HepG2 (cell line): ENCODE results near the gene SPAG8. TPM values are rescaled to one million over a fixed set of nuclear protein-coding genes. Genes with fewer than 3 reads are reported as not detected.

Experiments used
- CREB3 ChIP-seq: sonication (generic); formaldehyde crosslinking; IDR thresholded peaks from 2 replicates; pipeline ENCODE4 v1.5.0; 2020; ENCODE audit warnings: missing genetic modification reagents
- DPF2 ChIP-seq: sonication (generic); formaldehyde crosslinking; IDR thresholded peaks from 2 replicates; pipeline ENCODE4 v1.4.0; 2020; ENCODE audit warnings: mild to moderate bottlenecking, low read depth, missing genetic modification reagents, borderline replicate concordance
- DR1 ChIP-seq: sonication (generic); formaldehyde crosslinking; IDR thresholded peaks from 2 replicates; pipeline ENCODE4 v1.8.0; 2021; ENCODE audit warnings: mild to moderate bottlenecking, missing genetic modification reagents, inconsistent platforms
- EED ChIP-seq: sonication (generic); formaldehyde crosslinking; IDR thresholded peaks from 2 replicates; pipeline ENCODE4 v1.5.0; 2020; ENCODE audit warnings: mild to moderate bottlenecking, missing genetic modification reagents
- GATAD2A ChIP-seq: IDR thresholded peaks from 2 replicates; pipeline ENCODE4 v1.6.1; 2016
- HHEX ChIP-seq: IDR thresholded peaks from 2 replicates; pipeline ENCODE4 v1.6.1; 2016; ENCODE audit warnings: control low read depth
- IRX3 ChIP-seq: sonication (generic); formaldehyde crosslinking; IDR thresholded peaks from 2 replicates; pipeline ENCODE4 v1.8.1; 2023; ENCODE audit warnings: mild to moderate bottlenecking, low read depth, missing genetic modification reagents, borderline replicate concordance
- MBNL3 ChIP-seq: fragments of 250-450 bp; sonication (Bioruptor Pico); conservative IDR thresholded peaks from 2 replicates; pipeline ENCODE4 v1.8.0; 2022; ENCODE audit warnings: mild to moderate bottlenecking, inconsistent platforms
- NR2C2 ChIP-seq: sonication (generic); formaldehyde crosslinking; IDR thresholded peaks from 2 replicates; pipeline ENCODE4 v1.4.0; 2020; ENCODE audit warnings: missing genetic modification reagents, mild to moderate bottlenecking, moderate library complexity, borderline replicate concordance
- NR2F2 ChIP-seq: IDR thresholded peaks from 2 replicates; pipeline ENCODE4 v1.6.1; 2012; ENCODE audit warnings: low read depth, inconsistent platforms, borderline replicate concordance
- PAXIP1 ChIP-seq: sonication (generic); formaldehyde crosslinking; conservative IDR thresholded peaks from 2 replicates; pipeline ENCODE4 v1.4.0; 2020; ENCODE audit warnings: mild to moderate bottlenecking, missing genetic modification reagents, moderate library complexity
- REPIN1 ChIP-seq: sonication (generic); formaldehyde crosslinking; IDR thresholded peaks from 2 replicates; pipeline ENCODE4 v1.8.0; 2022; ENCODE audit warnings: missing genetic modification reagents, low read depth, mild to moderate bottlenecking, borderline replicate concordance
- SALL1 ChIP-seq: sonication (generic); formaldehyde crosslinking; IDR thresholded peaks from 2 replicates; pipeline ENCODE4 v1.8.0; 2022; ENCODE audit warnings: mild to moderate bottlenecking, missing genetic modification reagents
- SMAD3 ChIP-seq: sonication (generic); formaldehyde crosslinking; IDR thresholded peaks from 2 replicates; pipeline ENCODE4 v1.4.0; 2020; ENCODE audit warnings: missing genetic modification reagents
- SMC3 ChIP-seq: IDR thresholded peaks from 2 replicates; pipeline ENCODE4 v1.6.1; 2011; ENCODE audit warnings: low read length, improper control_type of control experiment
- SOX6 ChIP-seq, 2 experiments: fragments of 450-650 bp in 1 of 2; sonication (generic) in 1 of 2; formaldehyde crosslinking in 1 of 2; IDR thresholded peaks; 2 replicates each; pipeline versions ENCODE4 v1.4.0 to v1.6.1; 2017 to 2020; ENCODE audit warnings: antibody characterized with exemption in 1 of 2, mild to moderate bottlenecking in 1 of 2, missing genetic modification reagents in 1 of 2
- TRAFD1 ChIP-seq: sonication (generic); formaldehyde crosslinking; IDR thresholded peaks from 2 replicates; pipeline ENCODE4 v1.5.1; 2020; ENCODE audit warnings: missing genetic modification reagents, mild to moderate bottlenecking, borderline replicate concordance
- WIZ ChIP-seq: sonication (generic); formaldehyde crosslinking; IDR thresholded peaks from 2 replicates; pipeline ENCODE4 v1.5.1; 2020; ENCODE audit warnings: mild to moderate bottlenecking, missing genetic modification reagents
- ZNF451 ChIP-seq: sonication (generic); formaldehyde crosslinking; IDR thresholded peaks from 2 replicates; pipeline ENCODE4 v1.5.0; 2020; ENCODE audit warnings: mild to moderate bottlenecking, missing genetic modification reagents
- ZNF484 ChIP-seq: sonication (generic); formaldehyde crosslinking; IDR thresholded peaks from 2 replicates; pipeline ENCODE4 v1.5.1; 2020; ENCODE audit warnings: mild to moderate bottlenecking, low read depth, missing genetic modification reagents, borderline replicate concordance
- polyA plus RNA-seq, 8 experiments: library from polyadenylated mRNA; depleted of rRNA in 3 of 8; stranded (reverse) in 7 of 8; unstranded in 1 of 8; fragments of >200 nt; fragmentation: Illumina TruSeq in 4 of 8; extraction: Trizol in 4 of 8; gene quantifications; 2 replicates each; pipeline versions ENCODE4 v1.2.1 to v1.2.3, GENCODE V29; 2011 to 2016; ENCODE audit warnings: low read depth in 4 of 8, missing spikeins in 1 of 8, mixed read lengths in 1 of 8; ENCODE audit not compliant: insufficient read depth in 1 of 8
- total RNA-seq, 5 experiments: library from RNA; depleted of rRNA; stranded (reverse); fragments of >200 nt; fragmentation: Illumina TruSeq; extraction: Trizol; gene quantifications; 2 replicates each; pipeline ENCODE4 v1.2.3, GENCODE V29; 2016; ENCODE audit warnings: low read depth in 1 of 5

The SPAG8 gene
- total and polyA plus RNA-seq, 2 of the 13 experiments (the other 11 are each of a cell fraction or from before 2014, with no cell fraction given) = 0.18 to 0.27 TPM

GRCh38 chr9:35835766-35836165 lies 23.7 kb upstream of the SPAG8 start (continued):
- TF ChIP-seq CREB3 (CRISPR knock-in tag) (no peak), DR1 (CRISPR knock-in tag) (no peak), DPF2 (CRISPR knock-in tag) (no peak), SMC3 (no peak), SALL1 (CRISPR knock-in tag) (peak; percentile 46), GATAD2A (CRISPR knock-in tag) (0 out of 2 replicates have a peak, but pooled peaks have one; percentile 33), IRX3 (CRISPR knock-in tag) (no peak), NR2F2 (no peak), NR2C2 (CRISPR knock-in tag) (peak; percentile 85), ZNF451 (no peak), MBNL3 (CRISPR knock-in tag) (no peak), PAXIP1 (peak; percentile 66), WIZ (CRISPR knock-in tag) (no peak), SOX6 (IDR thresholded peaks at IDR 0.05) (no peak), SOX6 (CRISPR knock-in tag; IDR thresholded peaks at IDR 0.05) (peak; percentile 16; the same call in 1 of the 2 replicates), HHEX (CRISPR knock-in tag) (peak; percentile 50; the same call in 1 of the 2 replicates), TRAFD1 (CRISPR knock-in tag) (no peak), SMAD3 (CRISPR knock-in tag) (no peak), EED (CRISPR knock-in tag) (0 out of 2 replicates have a peak, but pooled peaks have one; percentile 34), REPIN1 (CRISPR knock-in tag) (no peak), ZNF484 (CRISPR knock-in tag) (no peak)
